Brain microvascular endothelial cell (primary cell): ENCODE data around the gene PIR.

ENCODE experiments used
- DNase-seq: peaks from one replicate; pipeline ENCODE4 v3.0.0-alpha.2; 2020
- H3K27ac ChIP-seq: fragments of 250-450 bp; sonication (Bioruptor Pico); 2 replicates; pipeline ENCODE4 v1.5.1; 2020; ENCODE audit warnings: mild to moderate bottlenecking, moderate library complexity
- H3K27me3 ChIP-seq: fragments of 250-450 bp; sonication (Bioruptor Pico); replicated peaks from 2 replicates; pipeline ENCODE4 v1.5.1; 2020; ENCODE audit warnings: mild to moderate bottlenecking
- H3K36me3 ChIP-seq: fragments of 250-450 bp; sonication (Bioruptor Pico); replicated peaks from 2 replicates; pipeline ENCODE4 v1.5.1; 2020; ENCODE audit warnings: mild to moderate bottlenecking
- H3K4me3 ChIP-seq: 2 replicates; pipeline ENCODE4 v1.5.1; 2011; ENCODE audit warnings: low read depth, mild to moderate bottlenecking, control low read depth, low read length, moderate library complexity
- CTCF ChIP-seq: IDR thresholded peaks from 2 replicates; pipeline ENCODE4 v1.5.1; 2011; ENCODE audit warnings: low read depth, mild to moderate bottlenecking, moderate library complexity, low read length, control low read depth, inconsistent platforms; ENCODE audit errors: missing control alignments
- in situ Hi-C: cut with HindIII; loops from 2 replicates; pipeline ENCODE4 v1.10.0; 2017; ENCODE audit warnings: low sequenced_read_pairs, low pct_ligation_motif_present

Gene PIR

GRCh38 chrX:15344106-15344505 lies 149.0 kb downstream of the PIR start:
- no peak for TF ChIP-seq CTCF
- in situ Hi-C loops, result no loop called here
- Histone ChIP-seq H3K27ac (no peak overlapping the region), H3K27me3 (no peaks in the 10 kb centered on the region), H3K4me3 (no peak overlapping the region), H3K36me3 (no peaks in the 10 kb centered on the region)
- DNase-seq, result no peak

- in situ Hi-C loops, result no loop called here
- no peaks in the 10 kb centered on the region for H3K36me3 ChIP-seq
- no peaks in the 10 kb centered on the region for H3K27me3 ChIP-seq
- no peak overlapping the region for H3K4me3 ChIP-seq
- H3K27ac ChIP-seq, result no peak overlapping the region
- no peak for DNase-seq
- no peak for TF ChIP-seq CTCF
These were observed 150.1 kb downstream of the PIR start for GRCh38 chrX:15343075-15343476.

- H3K4me3 ChIP-seq, result no peak overlapping the region
- in situ Hi-C loops, result no loop called here
- H3K36me3 ChIP-seq, result no peaks in the 10 kb centered on the region
- no peaks in the 10 kb centered on the region for H3K27me3 ChIP-seq
- no peak for TF ChIP-seq CTCF
- DNase-seq, result no peak
- no peak overlapping the region for H3K27ac ChIP-seq
These were observed 152.3 kb downstream of the PIR start for GRCh38 chrX:15340867-15341266.

GRCh38 chrX:15336023-15336413 lies 157.1 kb downstream of the PIR start:
- in situ Hi-C loops, result no loop called here
- TF ChIP-seq CTCF, result no peak

GRCh38 chrX:15335135-15336022 lies 157.8 kb downstream of the PIR start, which contains the start of gene PIGA:
Gene PIGA, minus strand, starts transcription at chrX:15335523. Its CDS starts 3,593 bp downstream, at chrX:15331930.
- H3K36me3 ChIP-seq, result no peaks in the 10 kb centered on the region
- peak within 1 kb of the TSS; percentile 71 for H3K4me3 ChIP-seq
- DNase-seq, result peak; percentile 96
- H3K27me3 ChIP-seq, result no peaks in the 10 kb centered on the region
- in situ Hi-C loops, result no loop called here
- TF ChIP-seq CTCF, result no peak
- peak within 1 kb of the TSS; percentile 77 for H3K27ac ChIP-seq

More at GRCh38 chrX:15336023-15336413, 157.1 kb downstream of the PIR start:
- DNase-seq, result peak; percentile 59
- peak overlapping the region; percentile 51 for H3K4me3 ChIP-seq
- no peaks in the 10 kb centered on the region for H3K36me3 ChIP-seq
- peak overlapping the region; percentile 77 for H3K27ac ChIP-seq
- H3K27me3 ChIP-seq, result no peaks in the 10 kb centered on the region
